Stimulated activated CD4-positive, alpha-beta T cell treated with anti-CD3 and anti-CD28 coated beads, Interleukin-1b, Interleukin-23, amount 100 ng/mL, for 1 hour (primary cell): ENCODE measurements around the gene KRTAP13-2.

Experiments
- DNase-seq, 2 donors: peaks; one replicate each; pipeline ENCODE4 v3.0.0-alpha.2; 2020; ENCODE audit warnings: low read depth in 2 of 2

KRTAP13-2 gene

DNA sequence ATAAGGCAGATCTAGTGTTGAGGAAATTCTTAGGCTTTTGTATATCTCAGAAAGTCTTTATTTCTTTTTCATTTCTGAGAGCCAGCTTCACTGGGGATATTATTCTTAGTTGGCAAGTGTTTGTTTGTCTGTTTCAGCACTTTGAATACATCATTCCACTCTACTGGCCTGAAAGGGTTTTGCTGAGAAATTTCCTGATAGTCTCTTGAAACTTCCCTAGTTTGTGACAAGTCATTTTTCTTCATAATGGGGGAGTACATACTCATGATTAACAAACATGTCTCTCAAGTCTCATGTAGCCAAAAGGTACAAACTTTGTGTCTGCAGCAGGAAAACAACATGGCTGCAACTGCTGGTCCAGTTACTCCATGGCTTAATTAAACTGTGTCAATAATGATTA is 45.7 kb downstream of the KRTAP13-2 start:
- no peak for DNase-seq
